Parathyroid adenoma (tissue), 2 donors: ENCODE measurements around the gene ST7.

ENCODE experiments used
- H2AFZ ChIP-seq: fragments of 300-600 bp; sonication (generic); one replicate; pipeline ENCODE4 v1.7.0; 2017; ENCODE audit warnings: antibody characterized with exemption, mild to moderate bottlenecking
- H3K27ac ChIP-seq: fragments of 300-600 bp; sonication (generic); one replicate; pipeline ENCODE4 v1.7.0; 2017
- H3K27me3 ChIP-seq: fragments of 300-600 bp; sonication (generic); one replicate; pipeline ENCODE4 v1.7.0; 2017; ENCODE audit warnings: low read length; ENCODE audit not compliant: control insufficient read depth, insufficient read depth
- H3K36me3 ChIP-seq: fragments of 300-600 bp; sonication (generic); one replicate; pipeline ENCODE4 v1.7.0; 2017; ENCODE audit warnings: low read length; ENCODE audit not compliant: control insufficient read depth, insufficient read depth
- H3K4me1 ChIP-seq: fragments of 300-600 bp; sonication (generic); one replicate; pipeline ENCODE4 v1.7.0; 2017; ENCODE audit warnings: control low read depth
- H3K4me2 ChIP-seq: fragments of 300-600 bp; sonication (generic); one replicate; pipeline ENCODE4 v1.7.0; 2017; ENCODE audit warnings: low read length
- H3K4me3 ChIP-seq: fragments of 300-600 bp; sonication (generic); one replicate; pipeline ENCODE4 v1.7.0; 2017; ENCODE audit warnings: low read depth, low read length
- H3K79me2 ChIP-seq: fragments of 300-600 bp; sonication (generic); one replicate; pipeline ENCODE4 v1.7.0; 2017; ENCODE audit warnings: control low read depth
- H3K9ac ChIP-seq: fragments of 300-600 bp; sonication (generic); one replicate; pipeline ENCODE4 v1.7.0; 2017; ENCODE audit warnings: mild to moderate bottlenecking
- H3K9me3 ChIP-seq: fragments of 300-600 bp; sonication (generic); one replicate; pipeline ENCODE4 v1.7.0; 2017; ENCODE audit warnings: low read length; ENCODE audit not compliant: control insufficient read depth
- TF ChIP-seq, protein P1 (sequence below): fragments of 300-600 bp; sonication (generic); IDR thresholded peaks from one replicate; pipeline ENCODE4 v1.7.0; 2017; ENCODE audit warnings: antibody characterized with exemption, mild to moderate bottlenecking
- donor health status: primary hyperparathyroidism.

The ST7 gene

DNA sequence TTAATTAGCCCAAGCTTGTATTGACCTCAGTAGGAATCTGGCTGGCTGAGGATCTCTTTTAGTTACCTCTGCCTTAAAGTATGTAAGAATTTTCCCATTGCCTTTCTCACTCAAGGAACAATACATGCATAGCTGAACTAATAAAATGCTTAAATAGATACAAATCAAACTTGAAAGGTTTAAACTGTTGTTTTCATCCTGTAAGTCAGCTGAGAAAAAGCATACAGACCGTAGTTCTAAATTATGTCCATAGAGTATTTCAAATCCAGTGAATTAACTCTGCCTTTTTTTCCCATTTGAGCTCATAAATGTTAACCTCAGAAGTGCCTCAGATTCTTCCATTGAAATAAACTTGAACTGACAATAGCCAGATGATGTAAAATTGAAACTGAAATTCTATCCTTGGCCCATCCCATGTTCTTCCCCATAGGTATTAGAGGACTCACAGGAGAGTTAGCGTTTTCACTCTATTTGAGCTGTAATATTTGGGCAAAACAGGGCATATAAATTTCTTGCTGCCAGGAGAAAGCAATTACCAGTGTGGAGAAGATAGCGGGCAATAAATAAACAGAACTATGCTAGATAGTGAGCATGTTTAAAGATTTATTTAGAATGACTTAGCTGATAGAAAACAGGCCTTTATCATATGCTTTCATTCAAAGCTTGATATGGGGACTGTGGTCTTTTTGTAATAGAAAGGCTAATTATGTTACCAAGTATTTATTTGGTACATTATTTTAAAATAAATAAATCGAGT lies 205.8 kb downstream of the ST7 start:
- TF ChIP-seq, protein P1, sequence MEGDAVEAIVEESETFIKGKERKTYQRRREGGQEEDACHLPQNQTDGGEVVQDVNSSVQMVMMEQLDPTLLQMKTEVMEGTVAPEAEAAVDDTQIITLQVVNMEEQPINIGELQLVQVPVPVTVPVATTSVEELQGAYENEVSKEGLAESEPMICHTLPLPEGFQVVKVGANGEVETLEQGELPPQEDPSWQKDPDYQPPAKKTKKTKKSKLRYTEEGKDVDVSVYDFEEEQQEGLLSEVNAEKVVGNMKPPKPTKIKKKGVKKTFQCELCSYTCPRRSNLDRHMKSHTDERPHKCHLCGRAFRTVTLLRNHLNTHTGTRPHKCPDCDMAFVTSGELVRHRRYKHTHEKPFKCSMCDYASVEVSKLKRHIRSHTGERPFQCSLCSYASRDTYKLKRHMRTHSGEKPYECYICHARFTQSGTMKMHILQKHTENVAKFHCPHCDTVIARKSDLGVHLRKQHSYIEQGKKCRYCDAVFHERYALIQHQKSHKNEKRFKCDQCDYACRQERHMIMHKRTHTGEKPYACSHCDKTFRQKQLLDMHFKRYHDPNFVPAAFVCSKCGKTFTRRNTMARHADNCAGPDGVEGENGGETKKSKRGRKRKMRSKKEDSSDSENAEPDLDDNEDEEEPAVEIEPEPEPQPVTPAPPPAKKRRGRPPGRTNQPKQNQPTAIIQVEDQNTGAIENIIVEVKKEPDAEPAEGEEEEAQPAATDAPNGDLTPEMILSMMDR: no peak
- Histone ChIP-seq H2AFZ (no peak overlapping the region), H3K36me3 (no peaks in the 10 kb centered on the region), H3K9me3 (no peaks in the 10 kb centered on the region), H3K4me1 (no peaks in the 10 kb centered on the region), H3K79me2 (no peaks in the 10 kb centered on the region), H3K9ac (no peak overlapping the region), H3K27me3 (no peaks in the 10 kb centered on the region), H3K4me3 (no peak overlapping the region), H3K27ac (no peak overlapping the region), H3K4me2 (no peak overlapping the region)

DNA sequence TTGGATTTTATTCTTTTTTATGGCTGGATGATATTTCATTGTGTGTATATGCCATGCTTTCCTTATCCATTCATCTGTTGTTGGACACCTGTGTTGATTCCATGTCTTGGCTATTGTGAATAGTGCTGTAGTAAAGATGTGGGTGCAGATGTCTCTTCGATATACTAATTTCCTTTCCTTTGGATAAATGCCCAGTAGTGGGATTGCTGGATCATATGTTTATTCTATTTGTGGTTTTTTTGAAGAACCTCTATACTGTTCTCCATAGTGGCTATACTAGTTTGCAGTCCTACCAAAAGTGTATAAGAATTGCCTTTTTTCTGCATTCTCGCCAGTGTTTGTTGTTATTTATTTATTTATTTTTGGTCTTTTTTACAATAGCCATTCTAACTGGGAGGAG lies 209.8 kb downstream of the ST7 start:
- H3K27ac ChIP-seq: no peak overlapping the region
- no peak overlapping the region for H3K4me3 ChIP-seq

DNA sequence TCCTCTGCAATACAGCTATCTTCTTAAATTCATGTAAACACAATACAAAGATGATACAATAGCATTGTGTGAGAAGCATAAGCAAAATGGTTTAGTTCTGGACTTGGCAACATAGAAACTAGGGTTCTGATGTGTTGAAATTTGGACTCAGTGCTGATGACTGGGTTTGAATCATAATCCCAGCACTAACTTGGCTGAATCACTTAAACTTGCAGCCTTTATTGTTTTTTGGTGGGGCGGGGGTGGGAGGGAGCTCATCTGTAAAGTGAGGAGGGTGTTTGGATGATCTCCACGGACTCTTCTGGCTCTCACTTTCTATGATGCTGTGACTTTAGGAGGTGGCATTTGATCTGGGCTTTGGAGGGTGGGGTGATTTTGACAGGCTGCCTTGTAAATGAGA lies 211.3 kb downstream of the ST7 start:
- TF ChIP-seq, protein P1: no peak
- no peak overlapping the region for H3K27ac ChIP-seq
- H3K36me3 ChIP-seq: no peaks in the 10 kb centered on the region
- H3K9ac ChIP-seq: no peak overlapping the region
- H3K4me2 ChIP-seq: no peak overlapping the region
- H2AFZ ChIP-seq: no peak overlapping the region
- no peaks in the 10 kb centered on the region for H3K79me2 ChIP-seq
- H3K4me1 ChIP-seq: no peaks in the 10 kb centered on the region
- no peaks in the 10 kb centered on the region for H3K9me3 ChIP-seq
- H3K4me3 ChIP-seq: no peak overlapping the region
- H3K27me3 ChIP-seq: no peaks in the 10 kb centered on the region

More for the DNA sequence above, 209.8 kb downstream of the ST7 start:
- TF ChIP-seq, protein P1: no peak
- Histone ChIP-seq H3K27me3 (no peaks in the 10 kb centered on the region), H3K4me2 (no peak overlapping the region), H2AFZ (no peak overlapping the region), H3K9ac (no peak overlapping the region), H3K79me2 (no peaks in the 10 kb centered on the region), H3K4me1 (no peaks in the 10 kb centered on the region), H3K9me3 (no peaks in the 10 kb centered on the region), H3K36me3 (no peaks in the 10 kb centered on the region)

DNA sequence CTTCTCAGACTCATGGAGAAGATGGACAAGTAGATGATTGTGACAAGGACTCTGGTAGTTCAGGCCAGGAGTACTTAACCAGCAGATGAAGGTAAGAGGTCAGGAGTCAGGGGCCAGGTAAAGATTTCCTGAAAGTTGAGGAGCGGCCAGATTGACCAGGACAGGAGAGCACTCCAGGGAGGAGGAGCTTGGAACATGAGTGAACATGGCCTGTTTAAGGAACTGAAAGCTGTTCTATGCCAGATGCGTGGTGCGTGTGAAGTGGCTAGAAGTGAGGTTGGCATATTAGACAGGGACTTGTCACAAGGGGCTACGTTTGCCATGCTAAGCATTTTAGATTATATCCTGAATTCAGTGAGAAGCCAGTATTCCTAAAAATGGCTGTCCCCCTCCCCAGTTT lies 212.4 kb downstream of the ST7 start:
- H3K9ac ChIP-seq: no peak overlapping the region
- H3K4me3 ChIP-seq: no peak overlapping the region
- no peaks in the 10 kb centered on the region for H3K79me2 ChIP-seq
- no peaks in the 10 kb centered on the region for H3K4me1 ChIP-seq
- H3K4me2 ChIP-seq: no peak overlapping the region
- no peaks in the 10 kb centered on the region for H3K27me3 ChIP-seq
- H3K9me3 ChIP-seq: no peaks in the 10 kb centered on the region
- H3K36me3 ChIP-seq: no peaks in the 10 kb centered on the region
- TF ChIP-seq, protein P1: no peak
- H3K27ac ChIP-seq: no peak overlapping the region
- no peak overlapping the region for H2AFZ ChIP-seq

DNA sequence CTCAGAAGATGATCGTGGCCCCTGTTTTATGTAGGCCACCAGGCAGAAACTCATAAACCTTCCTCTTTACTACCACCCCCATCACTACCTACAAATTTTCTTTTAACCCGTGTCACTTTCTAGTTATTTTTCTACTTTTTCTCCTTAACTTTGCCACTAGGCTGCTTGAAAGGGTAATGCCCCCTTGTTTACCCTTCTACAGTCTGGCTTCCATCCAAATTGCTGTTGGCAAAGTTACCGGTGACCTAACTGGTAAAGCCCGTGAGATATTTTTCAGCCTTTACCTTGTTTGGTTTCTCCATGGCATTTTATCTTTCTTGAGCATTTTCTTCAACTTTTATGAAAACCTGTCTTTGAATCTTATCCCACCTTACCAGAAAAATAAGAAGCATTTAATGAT lies 216.6 kb downstream of the ST7 start:
- TF ChIP-seq, protein P1: no peak
- no peaks in the 10 kb centered on the region for H3K79me2 ChIP-seq
- no peak overlapping the region for H3K27ac ChIP-seq
- H3K27me3 ChIP-seq: no peaks in the 10 kb centered on the region
- H3K4me1 ChIP-seq: no peaks in the 10 kb centered on the region
- H3K9ac ChIP-seq: no peak overlapping the region
- no peak overlapping the region for H3K4me3 ChIP-seq
- no peak overlapping the region for H3K4me2 ChIP-seq
- no peaks in the 10 kb centered on the region for H3K36me3 ChIP-seq
- no peak overlapping the region for H2AFZ ChIP-seq
- no peaks in the 10 kb centered on the region for H3K9me3 ChIP-seq
